ENCODE data around the gene PRPF6. TPM values are rescaled to one million over a fixed set of nuclear protein-coding genes. Genes with fewer than 3 reads are reported as not detected.
A peak's percentile ranks its signal among the peaks of the same experiment; 100 is the strongest.

PRPF6 gene
- total and polyA plus RNA-seq, 2 of the 13 experiments (the other 11 are each of a cell fraction or from before 2014, with no cell fraction given), result 63.7 to 101 TPM

DNA sequence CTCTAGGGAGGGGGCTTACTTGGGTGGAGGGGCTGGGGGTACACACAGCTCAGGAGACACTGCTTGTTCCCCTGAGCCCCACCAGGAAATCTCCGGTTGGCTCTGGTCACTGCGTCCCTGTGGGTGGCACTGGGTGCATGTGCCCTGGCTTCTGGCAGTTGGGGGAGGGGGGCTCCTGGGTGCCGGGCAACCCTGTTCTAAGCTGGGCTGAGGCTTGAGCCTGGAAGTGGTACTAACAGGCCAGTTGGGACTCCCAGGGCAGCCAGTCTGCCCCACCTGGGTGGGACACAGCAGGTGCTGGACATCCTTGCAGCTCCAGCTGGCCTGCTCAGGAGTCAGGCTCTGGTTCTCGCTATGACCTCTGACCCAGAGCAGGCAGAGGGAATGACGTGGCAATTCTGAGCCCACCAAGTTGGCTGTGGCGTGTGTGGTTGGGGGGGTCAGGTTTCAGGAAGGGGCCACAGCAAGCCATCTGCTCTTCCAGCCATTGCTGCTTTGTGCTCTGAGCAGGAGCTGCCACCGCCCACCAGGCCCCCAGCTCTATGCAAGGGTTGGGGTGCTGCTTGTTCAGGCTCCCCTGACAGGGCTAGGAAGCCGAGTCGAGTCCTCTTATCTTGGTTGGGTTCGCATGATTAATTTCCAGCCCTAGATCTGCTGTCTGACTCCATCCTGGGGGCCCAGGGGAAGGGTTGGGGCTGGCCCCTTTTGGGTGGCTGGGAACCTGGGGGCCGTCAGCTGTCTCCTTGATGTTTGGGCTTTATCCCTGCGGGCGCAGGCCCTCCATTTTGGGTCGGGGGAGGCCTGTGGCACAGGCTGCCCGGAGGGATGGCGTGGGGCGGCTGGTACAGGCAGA is 55.6 kb downstream of the PRPF6 start (continued):
- TF ChIP-seq ZNF740 (CRISPR knock-in tag; IDR thresholded peaks at IDR 0.05) (0 out of 2 replicates have a peak, but pooled peaks have one; percentile 79), RFX5 (IDR thresholded peaks at IDR 0.05; ENCODE audit: low read depth, low read length) (no peak), ZNF7 (CRISPR knock-in tag; IDR thresholded peaks at IDR 0.05) (no peak), CCDC6 (CRISPR knock-in tag; IDR thresholded peaks at IDR 0.05) (peak; percentile 27; the same call in 1 of the 2 replicates), MED8 (CRISPR knock-in tag; IDR thresholded peaks at IDR 0.05; ENCODE audit: insufficient replicate concordance) (no peak), HNRNPH1 (optimal IDR thresholded peaks at IDR 0.05; ENCODE audit: low read depth, low read length) (peak; percentile 29), JUN (CRISPR knock-in tag; IDR thresholded peaks at IDR 0.05) (no peak), ZNF256 (CRISPR knock-in tag; conservative IDR thresholded peaks at IDR 0.05) (no peak), NCOR1 (IDR thresholded peaks at IDR 0.05; ENCODE audit: borderline replicate concordance, low read length) (no peak), ZNF709 (CRISPR knock-in tag; IDR thresholded peaks at IDR 0.05) (peak; percentile 86; the same call in 1 of the 2 replicates), AGO2 (optimal IDR thresholded peaks at IDR 0.05; ENCODE audit: low read depth, low read length) (peak; percentile 98), ZNF773 (CRISPR knock-in tag; IDR thresholded peaks at IDR 0.05; ENCODE audit: borderline replicate concordance) (0 out of 2 replicates have a peak, but pooled peaks have one; percentile 13), ZNF883 (CRISPR knock-in tag; IDR thresholded peaks at IDR 0.05; ENCODE audit: not compliant biosample characterization) (peak; percentile 25), ONECUT2 (CRISPR knock-in tag; IDR thresholded peaks at IDR 0.05) (no peak), SOX5 (CRISPR knock-in tag; IDR thresholded peaks at IDR 0.05; ENCODE audit: borderline replicate concordance) (peak; percentile 19), ZNF510 (CRISPR knock-in tag; IDR thresholded peaks at IDR 0.05; ENCODE audit: low read depth) (peak; percentile 65; the same call in 1 of the 2 replicates), ZNF629 (CRISPR knock-in tag; conservative IDR thresholded peaks at IDR 0.05) (no peak; the same call in 1 of the 2 replicates), HMG20A (CRISPR knock-in tag; IDR thresholded peaks at IDR 0.05; ENCODE audit: borderline replicate concordance) (no peak), MTERF4 (CRISPR knock-in tag; IDR thresholded peaks at IDR 0.05) (peak; percentile 96; the same call in 1 of the 2 replicates), KIAA2018 (CRISPR knock-in tag; IDR thresholded peaks at IDR 0.05; ENCODE audit: borderline replicate concordance) (no peak)

All from HepG2 (cell line).